Stimulated activated effector memory CD8-positive, alpha-beta T cell treated with anti-CD3 and anti-CD28 coated beads, Interleukin-12 subunit alpha, Interleukin-12 subunit beta, amount 100 ng/mL, for 72 hours (primary cell): ENCODE measurements around the gene SLC7A10.
"Not testable (repeated sequence)": the region's sequence is repeated elsewhere in the genome, so short reads cannot be mapped to it uniquely, and the experiment has no call there.

Source experiments
- ATAC-seq: fragments of 150-1000 bp; cut with Tn5 transposase; 2 replicates; pipeline ENCODE4 v1.10.0; 2021
- DNase-seq, 2 donors: peaks; one replicate each; pipeline ENCODE4 v3.0.0; 2021 to 2022; ENCODE audit warnings: low spot score in 2 of 2
- H3K27ac Mint-ChIP-seq: one replicate; pipeline ENCODE4 v1.8.0; 2022; ENCODE audit warnings: mild to moderate bottlenecking, mixed read lengths
- H3K36me3 Mint-ChIP-seq: one replicate; pipeline ENCODE4 v1.8.0; 2022; ENCODE audit warnings: mild to moderate bottlenecking, mixed read lengths
- H3K4me1 Mint-ChIP-seq: one replicate; pipeline ENCODE4 v1.8.0; 2022; ENCODE audit warnings: mixed read lengths
- H3K4me3 Mint-ChIP-seq: one replicate; pipeline ENCODE4 v1.8.0; 2022; ENCODE audit warnings: mild to moderate bottlenecking, mixed read lengths
- H3K9me3 Mint-ChIP-seq: one replicate; pipeline ENCODE4 v1.8.0; 2022; ENCODE audit warnings: mixed read lengths

The SLC7A10 gene

DNA sequence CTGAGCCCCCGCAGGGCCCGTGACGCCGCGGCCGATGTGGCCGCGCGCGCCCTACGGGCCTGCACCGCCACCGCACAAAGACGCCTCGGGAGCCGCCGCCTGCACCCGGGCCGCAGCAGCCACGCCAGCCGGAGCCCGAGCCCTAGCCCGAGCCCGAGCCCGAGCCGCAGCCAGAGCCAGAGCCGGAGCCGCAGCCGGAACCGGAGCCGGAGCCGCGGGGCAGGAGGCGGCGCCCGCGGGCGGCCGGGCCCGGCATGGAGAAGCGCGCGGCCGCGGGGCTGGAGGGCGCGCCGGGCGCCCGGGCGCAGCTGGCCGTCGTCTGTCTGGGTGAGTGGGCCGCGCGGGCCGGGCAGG, 31.1 kb downstream of the SLC7A10 start:
- ATAC-seq: no peak
- Mint-ChIP-seq H3K4me1 (no peaks in the 10 kb centered on the region), H3K4me3 (no peak overlapping the region), H3K36me3 (no peaks in the 10 kb centered on the region), H3K9me3 (no peaks in the 10 kb centered on the region), H3K27ac (no peak overlapping the region)
- DNase-seq: no peak

DNA sequence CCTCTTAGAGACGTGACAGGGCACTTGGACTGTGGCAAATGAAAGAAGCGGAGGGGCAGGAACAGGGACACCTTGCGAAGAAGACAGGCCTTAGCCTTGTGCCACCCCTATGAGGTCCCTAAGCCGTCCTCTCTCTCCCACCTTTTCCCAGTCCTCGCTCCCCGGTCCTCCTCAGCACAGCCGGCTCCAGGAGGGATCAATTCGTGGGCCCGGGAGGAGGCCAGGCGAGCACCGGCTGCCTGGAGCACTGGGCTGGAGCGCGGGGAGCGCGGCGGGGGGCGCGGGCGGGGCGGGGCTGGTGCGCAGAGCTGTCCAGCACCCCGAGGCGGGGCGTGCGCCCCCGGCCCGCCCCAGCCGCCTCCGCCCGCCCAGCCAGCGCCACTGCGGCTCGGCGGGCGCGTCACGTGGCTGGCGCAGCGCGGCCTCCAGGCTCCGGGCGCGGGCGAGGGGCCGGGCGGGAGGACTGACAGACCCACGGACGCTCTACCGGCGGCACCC, 31.7 kb downstream of the SLC7A10 start, which contains the start of gene LRP3:
Gene LRP3, plus strand, starts transcription at position 466 of the 498 bp plus-strand sequence. CDS start 456 bp downstream, outside the sequence.
- no peaks in the 10 kb centered on the region for H3K9me3 Mint-ChIP-seq
- H3K4me1 Mint-ChIP-seq: no peaks in the 10 kb centered on the region
- DNase-seq: no peak
- H3K36me3 Mint-ChIP-seq: no peaks in the 10 kb centered on the region
- ATAC-seq: no peak
- H3K4me3 Mint-ChIP-seq: peak within 1 kb of the TSS; percentile 49
- no peak within 1 kb of the TSS for H3K27ac Mint-ChIP-seq

DNA sequence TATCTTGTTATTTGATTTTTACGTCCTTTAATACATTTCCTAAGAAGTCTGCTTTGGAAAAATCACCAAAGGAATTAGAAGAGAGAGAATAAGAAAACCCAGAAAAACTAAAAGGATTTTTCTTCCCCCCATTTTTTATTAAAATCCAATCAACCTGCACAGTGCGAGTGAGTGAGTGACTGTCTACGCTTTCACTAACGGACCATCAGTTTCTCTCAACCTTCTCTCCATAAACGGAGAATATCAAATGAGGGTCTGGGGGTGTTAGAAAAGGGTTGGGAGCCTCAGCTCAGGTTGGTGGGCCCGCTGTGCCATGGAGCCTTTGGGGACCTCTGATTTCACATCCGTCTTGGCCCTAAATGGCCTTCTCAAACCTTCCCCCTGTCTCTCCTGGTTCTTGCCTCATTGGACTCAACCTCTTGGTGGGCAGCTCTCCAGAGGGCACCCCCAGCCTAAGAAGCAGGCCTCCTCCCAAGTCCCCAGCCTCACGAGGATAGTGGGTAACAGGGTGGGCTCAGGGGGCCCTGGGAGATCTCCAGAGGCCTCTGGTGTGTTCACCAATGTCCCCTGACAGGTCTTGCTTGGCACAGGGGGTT, 32.3 kb downstream of the SLC7A10 start:
- no peak for DNase-seq
- Mint-ChIP-seq H3K27ac (no peak overlapping the region), H3K36me3 (no peaks in the 10 kb centered on the region), H3K4me1 (no peaks in the 10 kb centered on the region), H3K4me3 (peak overlapping the region; percentile 49), H3K9me3 (no peaks in the 10 kb centered on the region)
- ATAC-seq: no peak

DNA sequence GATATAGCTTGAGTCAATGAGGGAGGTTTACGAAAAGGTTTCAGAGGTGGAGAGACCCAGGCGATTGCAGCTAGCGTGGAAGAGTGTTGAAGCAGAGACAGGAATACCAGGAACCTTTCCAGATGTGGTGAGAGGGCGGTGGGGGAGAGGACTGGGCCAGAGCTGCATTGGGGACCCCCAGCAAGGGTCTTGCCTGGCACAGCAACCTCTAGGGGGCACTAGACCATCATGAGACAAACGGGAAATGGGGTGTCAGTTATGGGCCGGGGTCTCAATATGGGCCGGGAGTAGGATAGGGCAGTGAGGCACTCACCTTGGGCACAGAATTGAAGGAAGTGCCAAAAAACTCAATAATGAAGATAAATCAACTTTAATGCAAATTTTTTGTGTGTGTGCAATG, 33.6 kb downstream of the SLC7A10 start:
- DNase-seq (no peak), ATAC-seq (no peak)
- Mint-ChIP-seq H3K4me3 (no peak overlapping the region), H3K4me1 (no peaks in the 10 kb centered on the region), H3K9me3 (no peaks in the 10 kb centered on the region), H3K27ac (no peak overlapping the region), H3K36me3 (no peaks in the 10 kb centered on the region)

DNA sequence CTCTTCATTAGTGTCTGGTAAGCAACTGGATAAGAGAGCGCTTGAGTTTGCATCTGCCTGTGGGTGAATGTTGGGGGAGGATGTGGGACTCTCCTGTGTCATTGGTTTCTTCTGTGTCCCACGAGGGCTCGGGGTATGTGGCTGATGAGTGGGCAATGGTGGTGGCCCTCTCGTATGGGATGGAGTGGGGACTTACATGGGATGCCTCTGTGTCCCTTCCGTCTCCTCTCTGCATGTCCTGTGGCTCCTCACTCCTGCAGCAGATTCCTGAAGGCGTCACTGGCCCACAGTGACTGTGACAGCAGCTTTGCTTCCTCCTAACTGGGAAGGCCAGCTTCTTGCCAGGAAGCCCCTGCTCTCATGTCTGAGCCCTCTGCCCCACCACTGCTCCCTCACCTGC, 34.1 kb downstream of the SLC7A10 start:
- no peak overlapping the region for H3K4me3 Mint-ChIP-seq
- no peak overlapping the region for H3K27ac Mint-ChIP-seq
- DNase-seq (no peak), ATAC-seq (no peak)
- no peaks in the 10 kb centered on the region for H3K36me3 Mint-ChIP-seq
- no peaks in the 10 kb centered on the region for H3K9me3 Mint-ChIP-seq
- peaks cover 2% of the 10 kb centered on the region for H3K4me1 Mint-ChIP-seq

DNA sequence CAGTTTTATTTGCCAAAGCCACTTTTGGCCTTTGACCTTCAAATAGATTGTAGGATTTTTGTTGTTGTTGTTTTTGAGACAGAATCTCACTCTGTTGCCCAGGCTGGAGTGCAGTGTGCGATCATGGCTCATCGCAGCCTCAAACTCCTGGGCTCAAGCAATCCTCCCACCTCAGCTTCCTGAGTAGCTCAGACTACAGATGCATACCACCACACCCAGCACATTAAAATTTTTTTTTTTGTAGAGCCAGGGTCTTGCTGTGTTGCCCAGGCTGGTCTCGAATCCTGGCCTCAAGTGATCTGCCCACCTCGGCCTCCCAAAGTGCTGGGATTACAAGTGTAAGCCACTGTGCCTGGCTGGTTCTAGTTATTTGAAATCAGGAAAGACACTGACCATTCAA, 34.6 kb downstream of the SLC7A10 start:
- ATAC-seq, H3K4me3 Mint-ChIP-seq, H3K4me1 Mint-ChIP-seq, H3K27ac Mint-ChIP-seq, H3K36me3 Mint-ChIP-seq, H3K9me3 Mint-ChIP-seq, DNase-seq: not testable (repeated sequence)

DNA sequence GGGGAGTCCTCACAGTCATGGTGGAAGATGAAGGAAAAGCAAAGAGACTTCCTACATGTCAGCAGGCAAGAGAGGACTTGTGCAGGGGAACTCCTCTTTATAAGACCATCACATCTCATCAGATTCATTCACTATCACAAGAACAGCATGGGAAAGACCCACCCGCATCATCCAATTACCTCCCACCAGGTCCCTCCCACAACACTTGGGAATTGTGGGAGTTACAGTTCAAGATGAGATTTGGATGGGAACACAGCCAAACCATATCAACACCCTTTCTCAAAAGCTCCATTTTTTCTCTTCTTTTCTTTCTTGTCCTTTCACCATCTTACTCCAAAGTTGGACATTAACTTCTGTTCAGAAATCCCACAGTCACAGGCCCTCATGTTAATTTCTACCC, 36.2 kb downstream of the SLC7A10 start:
- ATAC-seq (no peak), DNase-seq (no peak)
- Mint-ChIP-seq H3K27ac (no peak overlapping the region), H3K4me1 (peaks cover 12% of the 10 kb centered on the region), H3K9me3 (no peaks in the 10 kb centered on the region), H3K36me3 (no peaks in the 10 kb centered on the region), H3K4me3 (no peak overlapping the region)

DNA sequence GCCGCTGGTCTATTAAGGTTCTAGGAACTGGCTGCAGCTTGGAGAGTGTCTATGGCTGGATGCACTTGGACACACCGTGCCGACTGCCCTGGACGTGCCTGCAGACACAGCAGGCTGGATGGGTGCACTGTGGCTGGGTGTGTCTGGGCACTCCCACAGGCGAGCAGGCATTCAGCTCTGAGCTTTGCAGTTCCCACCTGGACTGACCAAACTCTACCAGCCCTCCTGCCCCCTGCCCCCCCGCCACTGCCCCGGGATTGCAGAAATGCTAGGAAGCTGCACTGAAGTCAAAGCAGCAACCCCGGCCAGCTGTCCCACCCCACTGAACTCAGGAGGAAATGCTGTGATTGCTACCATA, 38.5 kb downstream of the SLC7A10 start:
- ATAC-seq (no peak), DNase-seq (no peak)
- Mint-ChIP-seq H3K36me3 (no peaks in the 10 kb centered on the region), H3K4me3 (no peak overlapping the region), H3K9me3 (no peaks in the 10 kb centered on the region), H3K4me1 (peaks cover 12% of the 10 kb centered on the region), H3K27ac (no peak overlapping the region)

DNA sequence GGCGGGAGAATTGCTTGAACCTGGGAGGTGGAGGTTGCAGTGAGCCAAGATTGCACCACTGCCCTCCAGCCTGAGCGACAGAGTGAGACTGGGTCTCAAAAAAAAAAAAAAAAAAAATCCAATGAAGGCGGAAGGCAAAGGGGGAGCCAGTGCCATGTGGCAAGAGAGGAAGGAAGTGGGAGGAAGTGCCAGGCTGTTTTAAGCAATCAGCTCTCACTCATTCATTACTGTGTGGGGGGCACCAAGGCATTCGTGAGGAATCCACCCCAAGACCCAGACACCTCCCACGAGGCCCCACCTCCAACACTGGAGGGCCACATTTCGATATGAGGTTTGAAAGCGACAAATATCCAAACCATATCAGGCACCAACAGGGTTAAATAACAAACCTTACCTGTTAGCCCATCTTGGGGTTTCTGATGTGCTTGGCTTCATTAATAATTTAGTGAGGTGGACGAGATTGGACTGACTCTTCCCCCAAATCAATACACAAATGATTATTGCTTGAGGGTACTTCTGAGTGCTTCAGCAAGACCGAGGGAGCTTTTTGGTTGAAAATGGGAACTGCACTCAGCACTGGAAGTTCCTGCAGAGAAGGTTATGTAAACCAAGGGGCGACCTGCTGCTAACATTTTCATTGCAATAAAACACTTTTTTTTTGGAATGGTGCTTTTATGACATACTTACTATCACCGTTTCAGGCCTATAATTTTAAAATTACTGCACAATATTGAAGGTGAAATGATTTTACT, 39.0 kb downstream of the SLC7A10 start:
- Mint-ChIP-seq H3K27ac (no peak overlapping the region), H3K4me3 (no peak overlapping the region), H3K36me3 (no peaks in the 10 kb centered on the region), H3K9me3 (no peaks in the 10 kb centered on the region), H3K4me1 (peaks cover 12% of the 10 kb centered on the region)
- DNase-seq (no peak), ATAC-seq (no peak)

DNA sequence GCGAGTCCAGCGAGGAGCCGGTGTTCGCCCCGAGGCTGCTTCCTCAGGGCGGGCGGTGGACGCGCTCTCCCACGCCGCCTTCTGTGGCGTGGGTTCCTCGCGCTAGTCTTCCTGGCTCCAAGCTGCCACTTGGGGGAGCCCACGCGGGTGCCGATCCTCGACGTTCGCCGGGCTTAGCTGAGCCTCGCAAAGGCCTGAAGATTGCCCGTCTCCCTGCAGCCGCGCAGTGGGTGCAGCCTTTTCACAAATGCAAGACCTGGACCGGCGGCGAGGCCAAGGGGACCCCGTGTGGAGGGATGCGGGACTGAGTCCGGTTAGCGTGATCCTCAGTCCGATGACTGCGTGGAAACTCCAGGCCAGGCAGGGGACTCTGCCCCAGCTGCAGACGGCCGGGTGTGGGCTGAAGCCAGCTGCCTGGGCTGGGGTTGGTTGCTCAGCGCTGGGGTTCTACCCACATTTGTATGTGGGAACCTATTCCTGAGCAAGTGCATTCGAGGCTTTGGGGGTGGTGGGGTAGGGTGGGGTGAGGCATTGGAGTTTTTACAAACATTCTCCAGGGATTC, 48.2 kb downstream of the SLC7A10 start:
- Mint-ChIP-seq H3K36me3 (peaks cover 30% of the 10 kb centered on the region), H3K4me1 (peaks cover 41% of the 10 kb centered on the region), H3K4me3 (peak overlapping the region; percentile 87), H3K9me3 (no peaks in the 10 kb centered on the region), H3K27ac (peak overlapping the region; percentile 100)
- ATAC-seq (no peak), DNase-seq (no peak)

DNA sequence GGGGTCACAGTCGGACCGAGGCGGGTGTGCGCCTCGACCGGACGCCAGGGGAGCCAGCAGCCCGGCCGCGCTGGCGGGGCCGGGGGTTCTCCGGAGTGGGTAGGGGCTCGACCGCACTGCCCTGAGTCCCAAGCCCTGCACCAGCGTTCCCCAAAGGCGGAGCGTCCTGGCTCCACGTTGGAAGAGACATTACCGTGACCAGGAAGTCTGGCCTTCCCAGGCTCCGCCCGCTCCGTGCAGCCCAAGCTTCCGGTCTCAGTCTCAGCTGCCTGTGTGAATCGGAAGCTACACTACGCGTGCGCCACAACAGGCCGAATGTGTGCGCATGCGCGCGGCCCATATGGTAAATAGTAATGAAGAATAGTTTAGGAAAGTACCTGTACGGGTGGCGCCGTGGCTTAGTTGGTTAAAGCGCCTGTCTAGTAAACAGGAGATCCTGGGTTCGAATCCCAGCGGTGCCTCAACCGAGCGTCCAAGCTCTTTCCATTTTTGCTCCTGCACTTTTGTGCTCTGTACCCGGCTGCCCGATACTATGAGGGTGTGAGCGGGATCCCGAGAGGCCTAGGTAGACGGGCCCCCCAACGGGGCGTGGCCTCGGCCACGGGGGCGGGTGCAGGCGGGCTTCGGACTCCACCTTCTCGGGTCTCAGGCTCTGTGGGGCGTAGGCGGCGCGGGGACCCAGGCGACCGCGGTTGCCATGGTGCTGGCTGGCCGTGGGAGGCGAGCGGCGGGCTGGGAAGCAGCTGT, 48.8 kb downstream of the SLC7A10 start:
- Mint-ChIP-seq H3K4me1 (peaks cover 48% of the 10 kb centered on the region), H3K4me3 (peak overlapping the region; percentile 87), H3K27ac (peak overlapping the region; percentile 100), H3K9me3 (no peaks in the 10 kb centered on the region), H3K36me3 (peaks cover 30% of the 10 kb centered on the region)
- DNase-seq (peak; percentile 99 to 100), ATAC-seq (peak; percentile 90)

DNA sequence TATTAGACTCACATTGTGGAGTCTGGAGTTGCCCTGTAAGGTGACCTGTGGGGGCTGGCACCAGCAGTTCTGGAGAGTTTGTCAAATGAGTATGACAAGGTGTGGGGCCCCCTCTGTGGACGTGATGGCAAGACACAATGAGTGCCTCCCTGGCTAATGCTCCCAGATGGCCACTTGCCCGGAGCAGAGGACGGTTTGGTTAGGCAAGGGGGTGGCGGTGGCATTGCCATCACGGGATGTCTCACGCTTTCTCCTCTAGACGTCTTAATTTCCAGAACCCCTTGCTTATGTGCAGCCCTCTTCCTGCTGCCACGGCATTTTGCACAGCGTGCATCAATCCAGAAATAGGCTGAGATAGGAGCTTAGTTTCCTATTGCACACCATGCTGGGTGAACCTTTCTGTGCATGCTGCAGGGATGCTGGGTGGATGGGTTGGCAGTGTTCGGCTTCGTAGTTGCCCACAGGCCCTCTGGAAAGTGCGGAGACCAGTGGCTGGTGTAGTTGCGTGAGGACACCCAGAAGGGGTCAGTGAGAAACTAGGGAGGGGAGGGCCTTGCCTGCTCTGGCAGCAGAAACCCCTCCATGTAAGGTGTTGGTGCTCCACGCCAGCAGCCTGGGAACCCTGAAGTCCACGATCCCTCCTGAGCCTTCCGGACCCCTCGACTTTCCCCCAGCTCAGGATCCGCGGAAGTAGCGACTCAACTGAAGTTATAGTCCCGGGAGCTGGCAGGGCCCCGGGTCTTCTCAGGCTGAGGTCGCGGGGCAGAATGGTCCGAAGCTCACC, 49.6 kb downstream of the SLC7A10 start:
- Mint-ChIP-seq H3K9me3 (no peaks in the 10 kb centered on the region), H3K4me3 (peak overlapping the region; percentile 87), H3K36me3 (peaks cover 30% of the 10 kb centered on the region), H3K27ac (peak overlapping the region; percentile 100), H3K4me1 (peaks cover 48% of the 10 kb centered on the region)
- no peak for ATAC-seq
- no peak for DNase-seq

DNA sequence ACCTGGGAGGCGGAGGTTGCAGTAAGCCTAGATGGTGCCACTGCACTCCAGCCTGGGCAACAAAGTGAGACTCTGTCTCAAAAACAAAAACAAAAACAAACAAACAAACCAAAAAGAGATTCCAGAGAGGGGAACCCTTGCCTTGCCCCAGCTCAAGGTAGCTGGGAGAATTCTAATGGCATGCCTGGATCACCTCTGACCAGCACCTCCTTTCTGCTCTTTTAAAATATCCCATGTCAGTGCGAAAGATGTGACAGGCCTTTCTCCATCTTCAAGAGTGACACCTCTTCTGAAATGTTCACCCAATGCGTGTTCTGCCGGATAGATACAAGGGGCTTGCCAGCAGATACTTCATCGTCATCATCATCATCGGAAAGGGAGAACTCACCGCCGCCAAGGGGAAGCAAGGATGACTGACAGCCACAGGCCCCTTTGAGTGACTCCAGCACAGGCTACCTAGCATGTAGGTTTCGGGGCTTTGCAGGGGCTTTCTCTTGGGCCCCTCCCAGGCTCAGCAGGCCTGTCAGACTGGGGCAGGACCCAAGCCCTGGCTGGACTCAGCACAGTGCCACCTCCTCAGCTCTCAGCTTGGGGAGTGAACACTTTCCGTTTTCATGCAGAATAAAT, 50.4 kb downstream of the SLC7A10 start:
- Mint-ChIP-seq H3K4me3 (peak overlapping the region; percentile 87), H3K4me1 (peaks cover 48% of the 10 kb centered on the region), H3K9me3 (no peaks in the 10 kb centered on the region), H3K36me3 (peaks cover 30% of the 10 kb centered on the region), H3K27ac (peak overlapping the region; percentile 100)
- DNase-seq (no peak), ATAC-seq (no peak)

DNA sequence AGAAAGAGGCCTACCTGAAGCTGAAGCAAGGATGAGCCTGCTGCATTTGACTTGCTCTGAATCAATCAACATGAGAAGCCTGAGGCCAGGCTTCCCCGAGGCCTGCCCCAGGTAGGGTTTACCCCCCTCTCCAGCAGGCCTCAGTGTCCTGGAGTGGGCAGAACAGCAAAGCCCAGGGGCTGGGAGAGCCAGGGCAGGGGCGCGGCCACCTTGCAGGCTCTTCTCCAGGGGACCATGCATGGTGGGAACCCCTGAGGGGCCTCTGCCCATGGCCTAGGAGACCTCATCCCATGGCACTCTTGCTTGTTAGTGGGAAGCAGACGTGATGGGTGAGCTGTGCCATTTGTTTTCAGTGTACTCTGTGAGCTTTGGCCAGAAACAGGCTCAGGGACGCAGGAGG, 51.5 kb downstream of the SLC7A10 start:
- no peak for DNase-seq
- Mint-ChIP-seq H3K4me3 (no peak overlapping the region), H3K9me3 (no peaks in the 10 kb centered on the region), H3K36me3 (peaks cover 30% of the 10 kb centered on the region), H3K4me1 (peaks cover 48% of the 10 kb centered on the region), H3K27ac (no peak overlapping the region)
- ATAC-seq: no peak
